Measurements from ENCODE around the gene PTPN11. TPM values are rescaled to one million over a fixed set of nuclear protein-coding genes. Genes with fewer than 3 reads are reported as not detected.

Gene PTPN11
- total RNA-seq, 1 experiment from 2014 or later: 121 TPM

- Histone ChIP-seq H3K9me3 (ENCODE audit: low read length) (no peaks in the 10 kb centered on the region), H3K4me2 (ENCODE audit: low read length) (peak overlapping the region; percentile 27; the same call in 1 of the 2 replicates), H3K79me2 (ENCODE audit: low read length) (no peaks in the 10 kb centered on the region), H4K20me1 (ENCODE audit: low read length) (no peaks in the 10 kb centered on the region), H2AFZ (ENCODE audit: low read length) (no peak overlapping the region), H3K36me3 (ENCODE audit: low read depth, low read length) (no peaks in the 10 kb centered on the region), H3K9me2 (replicated peaks; ENCODE audit: low read length) (no peaks in the 10 kb centered on the region), H3K9ac (ENCODE audit: low read length) (no peak overlapping the region), H3K27ac (ENCODE audit: low read length) (no peak overlapping the region), H3K27me3 (ENCODE audit: low read length) (no peaks in the 10 kb centered on the region), H3F3A (ENCODE audit: low read length, unreplicated experiment) (no peaks in the 10 kb centered on the region), H3K4me3 (ENCODE audit: low read length) (no peak overlapping the region), H3K4me1 (ENCODE audit: insufficient read depth, low read length) (peaks cover 10% of the 10 kb centered on the region)
- DNase-seq: no peak
- TF ChIP-seq EZH2phosphoT487 (IDR thresholded peaks at IDR 0.05; ENCODE audit: borderline replicate concordance, low read length): no peak
- TF ChIP-seq EZH2 (IDR thresholded peaks at IDR 0.05; ENCODE audit: low read length, unreplicated experiment): no peak
- no peak for TF ChIP-seq CTCF (conservative IDR thresholded peaks at IDR 0.05; ENCODE audit: low read depth, low read length)
- no TSS peak for BruUV-seq (replicated peaks)
- intact Hi-C loops (cut with micrococcal nuclease): no loop called here
- no peak for ATAC-seq
- POLR2A ChIA-PET (ENCODE audit: unreplicated experiment): no interaction called here
- CTCF ChIA-PET: no interaction called here
Observed at GRCh38 chr12:112523856-112524255, 105.1 kb downstream of the PTPN11 start.

- BruUV-seq (replicated peaks): no TSS peak
- H3K9me2 ChIP-seq (replicated peaks; ENCODE audit: low read length): no peaks in the 10 kb centered on the region
- peak overlapping the region; percentile 27 for H3K4me2 ChIP-seq (ENCODE audit: low read length)
- no peaks in the 10 kb centered on the region for H3K36me3 ChIP-seq (ENCODE audit: low read depth, low read length)
- POLR2A ChIA-PET (ENCODE audit: unreplicated experiment): no interaction called here
- no peaks in the 10 kb centered on the region for H3F3A ChIP-seq (ENCODE audit: low read length, unreplicated experiment)
- CTCF ChIA-PET: no interaction called here
- H2AFZ ChIP-seq (ENCODE audit: low read length): no peak overlapping the region
- H3K9ac ChIP-seq (ENCODE audit: low read length): no peak overlapping the region
- peaks cover 10% of the 10 kb centered on the region for H3K4me1 ChIP-seq (ENCODE audit: insufficient read depth, low read length)
- H3K27me3 ChIP-seq (ENCODE audit: low read length): no peaks in the 10 kb centered on the region
- H4K20me1 ChIP-seq (ENCODE audit: low read length): no peaks in the 10 kb centered on the region
- no peaks in the 10 kb centered on the region for H3K79me2 ChIP-seq (ENCODE audit: low read length)
- H3K4me3 ChIP-seq (ENCODE audit: low read length): no peak overlapping the region
- ATAC-seq (no peak; the same call in 1 of the 2 replicates), DNase-seq (peak; percentile 32)
- TF ChIP-seq EZH2phosphoT487 (IDR thresholded peaks at IDR 0.05; ENCODE audit: borderline replicate concordance, low read length): no peak
- TF ChIP-seq CTCF (conservative IDR thresholded peaks at IDR 0.05; ENCODE audit: low read depth, low read length): no peak
- no peak for TF ChIP-seq EZH2 (IDR thresholded peaks at IDR 0.05; ENCODE audit: low read length, unreplicated experiment)
- H3K9me3 ChIP-seq (ENCODE audit: low read length): no peaks in the 10 kb centered on the region
- intact Hi-C loops (cut with micrococcal nuclease): no loop called here
- H3K27ac ChIP-seq (ENCODE audit: low read length): no peak overlapping the region
Observed at GRCh38 chr12:112524269-112524668, 105.5 kb downstream of the PTPN11 start.

GRCh38 chr12:112524676-112525425 is 106.1 kb downstream of the PTPN11 start:
- Histone ChIP-seq H3K9me2 (replicated peaks; ENCODE audit: low read length) (no peaks in the 10 kb centered on the region), H2AFZ (ENCODE audit: low read length) (no peak overlapping the region), H3K36me3 (ENCODE audit: low read depth, low read length) (no peaks in the 10 kb centered on the region), H3K79me2 (ENCODE audit: low read length) (no peaks in the 10 kb centered on the region), H4K20me1 (ENCODE audit: low read length) (no peaks in the 10 kb centered on the region), H3K4me3 (ENCODE audit: low read length) (no peak overlapping the region), H3K9ac (ENCODE audit: low read length) (no peak overlapping the region), H3K27me3 (ENCODE audit: low read length) (no peaks in the 10 kb centered on the region), H3F3A (ENCODE audit: low read length, unreplicated experiment) (no peaks in the 10 kb centered on the region), H3K9me3 (ENCODE audit: low read length) (no peaks in the 10 kb centered on the region), H3K4me1 (ENCODE audit: insufficient read depth, low read length) (peaks cover 10% of the 10 kb centered on the region), H3K27ac (ENCODE audit: low read length) (no peak overlapping the region), H3K4me2 (ENCODE audit: low read length) (peak overlapping the region; percentile 27)
- ChIA-PET POLR2A (ENCODE audit: unreplicated experiment) (no interaction called here), CTCF (no interaction called here)
- DNase-seq (peak; percentile 94), ATAC-seq (peak; percentile 85)
- no TSS peak for BruUV-seq (replicated peaks)
- intact Hi-C loops (cut with micrococcal nuclease): no loop called here
- TF ChIP-seq CTCF (conservative IDR thresholded peaks at IDR 0.05; ENCODE audit: low read depth, low read length): peak; percentile 61
- TF ChIP-seq EZH2 (IDR thresholded peaks at IDR 0.05; ENCODE audit: low read length, unreplicated experiment): no peak
- no peak for TF ChIP-seq EZH2phosphoT487 (IDR thresholded peaks at IDR 0.05; ENCODE audit: borderline replicate concordance, low read length)

Data from PC-3 (cell line).